Activated CD4-positive, CD25-positive, alpha-beta regulatory T cell treated with anti-CD3 and anti-CD28 coated beads, Interleukin-2, amount 50 U/mL, for 24 hours (primary cell): Measurements from ENCODE around the gene ZNF776.
"Not testable (repeated sequence)": the region's sequence is repeated elsewhere in the genome, so short reads cannot be mapped to it uniquely, and the experiment has no call there.

ENCODE experiments used
- ATAC-seq, 2 donors: fragments of 150-1000 bp; cut with Tn5 transposase; one replicate each; pipeline ENCODE4 v1.10.0; 2021; ENCODE audit warnings: mild to moderate bottlenecking in 1 of 2, moderate library complexity in 1 of 2

Gene ZNF776

DNA sequence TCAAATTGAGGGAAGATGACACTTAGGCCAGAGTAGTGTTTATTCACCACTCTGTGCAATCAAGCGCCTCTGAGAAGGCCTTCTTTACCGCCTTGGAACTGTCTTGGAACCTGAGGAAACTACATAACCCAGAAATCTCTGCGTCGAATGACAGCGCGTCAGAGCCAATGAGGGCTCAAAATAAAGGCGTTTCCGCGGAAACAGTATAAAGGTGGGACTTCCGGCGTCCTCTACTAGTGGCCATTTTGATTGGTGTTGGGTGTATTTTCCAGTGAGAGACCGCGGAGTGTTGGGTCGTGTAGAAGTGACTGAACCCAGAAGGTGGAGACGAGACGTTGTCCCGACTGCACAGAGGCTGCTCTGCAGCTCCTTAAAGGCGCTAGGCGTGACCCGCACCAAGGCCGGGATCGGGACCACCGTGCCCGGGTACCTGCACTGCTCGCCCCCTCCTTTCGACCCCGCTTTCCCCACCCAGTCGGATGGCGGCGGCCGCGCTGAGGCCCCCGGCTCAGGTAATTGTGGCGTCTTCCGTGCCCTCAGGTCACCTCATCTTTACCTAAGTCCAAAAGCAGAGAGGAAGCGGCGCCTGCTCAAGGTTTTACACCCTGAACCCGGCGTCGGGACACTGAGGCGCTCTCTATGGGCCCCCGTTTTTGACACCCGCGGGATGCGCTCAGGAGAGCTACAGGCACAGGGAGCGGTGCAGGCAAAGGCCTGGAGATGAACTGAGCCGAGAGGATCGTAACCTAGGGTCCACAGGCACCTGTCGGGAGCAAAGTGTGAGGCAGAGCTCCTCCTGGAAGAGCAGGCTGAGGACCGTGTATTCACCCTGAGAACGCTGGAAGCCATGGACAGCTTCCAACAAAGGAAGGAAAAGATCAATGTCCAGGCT, at the start of gene ZNF776:
Gene ZNF776 (plus strand): TSS at position 236 of the 892 bp plus-strand sequence. CDS start 244 bp downstream, at position 480.
- ATAC-seq = peak; percentile 99 to 100

- no peak for ATAC-seq
Measured at GRCh38 chr19:57701625-57702024, 45.0 kb upstream of the ZNF776 start.

- ATAC-seq = no peak
Measured at GRCh38 chr19:57706346-57706745, 40.3 kb upstream of the ZNF776 start.

DNA sequence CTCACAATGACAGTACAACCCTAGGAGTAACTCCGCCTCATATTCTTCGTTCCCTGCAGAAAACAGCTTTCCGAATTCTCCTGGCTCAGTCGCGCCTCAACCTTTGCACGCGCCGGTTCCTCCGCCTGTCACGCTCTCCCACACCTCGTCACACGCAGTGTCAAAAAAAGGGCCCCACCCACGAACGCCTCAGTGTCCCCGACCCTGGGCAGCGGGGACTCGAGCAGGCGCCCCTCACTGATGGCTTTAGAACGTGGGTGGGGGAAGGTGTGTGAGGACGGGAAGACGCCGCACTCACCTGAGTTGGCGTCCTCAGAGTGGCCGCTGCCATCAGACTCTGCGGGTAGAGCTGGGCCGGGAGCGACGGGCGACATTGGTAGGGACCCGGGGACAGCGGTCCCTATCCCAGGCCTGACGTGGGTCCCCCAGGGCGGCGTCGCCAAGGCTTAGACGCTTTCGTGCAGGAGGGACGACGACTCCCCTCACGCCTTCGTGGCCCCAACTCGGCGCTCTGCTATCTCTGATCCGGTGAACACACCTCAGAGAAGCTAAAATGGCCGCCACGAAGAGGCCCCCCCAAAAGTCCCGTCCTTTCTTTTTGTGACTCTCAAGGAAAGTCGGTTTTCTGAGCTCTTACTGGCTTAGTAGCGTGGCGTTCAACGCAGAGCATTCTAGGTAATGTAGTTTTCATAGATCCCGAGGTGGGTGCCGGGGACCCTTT, 37.8 kb upstream of the ZNF776 start, which contains the start of gene ZNF154:
Gene ZNF154 (minus strand): TSS at position 564 of the 721 bp plus-strand sequence. CDS start 233 bp downstream, at position 331.
- ATAC-seq = peak; percentile 76 to 88

DNA sequence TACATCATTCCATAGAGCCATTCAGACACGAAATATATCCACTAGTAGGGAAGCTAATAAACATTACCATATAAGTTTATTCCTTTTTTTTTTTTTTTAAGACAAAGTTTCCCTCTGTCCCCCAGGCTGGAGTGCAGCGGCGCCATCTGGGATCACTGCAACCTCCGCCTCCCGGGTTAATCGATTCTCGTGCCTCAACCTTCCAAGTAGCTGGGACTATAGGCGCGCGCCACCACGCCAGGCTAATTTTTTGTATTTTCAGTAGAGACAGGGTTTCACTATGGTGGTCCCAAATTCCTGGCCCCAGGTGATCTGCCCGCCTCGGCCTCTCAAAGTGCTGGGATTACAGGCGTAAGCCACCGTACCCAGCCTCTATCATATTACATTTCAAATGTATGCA, 37.0 kb upstream of the ZNF776 start:
- ATAC-seq = no peak

DNA sequence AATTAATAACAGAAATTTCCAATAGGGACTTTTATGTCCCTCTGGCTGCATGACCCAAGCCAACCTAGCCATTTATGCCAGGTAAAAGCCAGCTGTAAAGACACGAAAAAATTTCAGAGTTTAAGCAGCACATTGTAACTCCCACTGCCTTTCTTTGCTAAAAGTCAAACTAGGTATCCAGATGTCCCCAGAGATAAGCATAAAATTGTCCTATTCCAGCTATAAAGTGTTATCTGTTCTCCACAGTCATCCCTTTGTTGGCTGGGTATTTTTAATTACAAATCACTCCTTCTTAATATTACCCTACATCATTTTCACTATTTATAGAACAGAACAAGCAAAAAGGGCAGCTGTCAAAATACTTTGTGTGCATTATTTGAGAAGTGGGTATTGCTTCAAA, 34.4 kb upstream of the ZNF776 start:
- ATAC-seq = no peak

DNA sequence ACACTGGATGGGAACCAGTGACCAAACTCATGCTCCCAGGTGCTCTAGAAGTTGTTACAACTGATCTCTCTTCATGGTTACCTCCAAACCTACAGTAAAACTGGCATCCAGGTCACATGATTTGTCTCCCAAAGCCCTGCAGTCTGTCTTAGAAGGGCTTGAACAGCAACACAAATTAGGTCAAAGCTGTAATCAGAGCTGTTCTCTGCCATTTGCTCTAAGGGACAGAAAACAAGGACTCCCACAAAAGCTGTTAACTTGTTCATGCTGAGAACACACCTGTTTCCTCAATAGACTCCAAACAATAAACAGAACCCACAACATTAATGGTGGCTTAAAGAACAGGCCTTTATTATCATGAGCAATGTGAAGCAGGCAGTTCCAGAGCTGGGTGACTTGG, 27.2 kb upstream of the ZNF776 start:
- no peak for ATAC-seq

DNA sequence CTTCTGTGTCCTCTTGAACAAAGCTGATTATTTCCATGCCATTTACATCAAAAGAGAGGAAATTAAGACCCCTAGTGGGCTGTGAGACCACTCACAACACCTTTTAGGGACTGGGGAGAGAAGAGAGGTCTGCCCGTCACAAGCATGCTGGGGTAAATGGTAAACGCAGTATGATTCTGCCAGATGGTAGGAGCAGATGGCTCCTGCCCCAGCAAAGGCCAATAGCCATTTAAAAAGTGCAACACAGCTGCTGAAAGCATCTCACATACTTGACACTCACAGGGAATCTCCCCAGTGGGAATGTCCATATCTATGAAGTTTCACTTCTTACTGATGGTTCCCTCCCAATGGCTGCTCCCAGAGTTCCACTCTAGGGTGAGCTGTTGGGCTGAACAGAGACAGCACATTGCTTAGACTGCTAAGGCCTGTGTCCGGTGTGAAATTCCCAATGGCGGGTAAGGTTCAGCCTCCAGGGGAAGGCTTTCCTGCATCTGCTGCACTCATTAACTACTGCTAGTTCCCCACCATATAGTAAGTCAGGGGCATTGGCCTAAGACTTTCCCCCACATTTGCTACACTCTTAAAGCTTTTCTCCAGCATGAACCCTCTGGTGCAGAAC, 26.6 kb upstream of the ZNF776 start:
- no peak for ATAC-seq

DNA sequence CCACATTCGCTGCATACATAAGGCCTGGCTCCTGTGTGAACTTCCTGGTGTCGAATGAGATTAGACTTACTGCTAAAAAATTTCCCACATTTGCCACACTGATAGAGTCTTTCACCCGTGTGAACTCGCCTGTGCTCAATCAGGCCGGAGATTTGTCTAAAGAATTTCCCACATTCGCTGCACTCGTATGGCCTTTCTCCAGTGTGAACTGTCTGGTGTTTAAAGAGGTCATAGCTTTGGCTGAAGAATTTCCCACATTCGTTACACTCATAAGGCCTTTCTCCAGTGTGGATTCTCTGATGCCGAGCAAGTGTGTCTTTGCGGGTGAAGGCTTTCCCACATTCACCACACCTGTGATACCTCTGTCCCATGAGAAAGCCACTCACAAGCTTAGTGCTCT, 25.7 kb upstream of the ZNF776 start:
- no peak for ATAC-seq

DNA sequence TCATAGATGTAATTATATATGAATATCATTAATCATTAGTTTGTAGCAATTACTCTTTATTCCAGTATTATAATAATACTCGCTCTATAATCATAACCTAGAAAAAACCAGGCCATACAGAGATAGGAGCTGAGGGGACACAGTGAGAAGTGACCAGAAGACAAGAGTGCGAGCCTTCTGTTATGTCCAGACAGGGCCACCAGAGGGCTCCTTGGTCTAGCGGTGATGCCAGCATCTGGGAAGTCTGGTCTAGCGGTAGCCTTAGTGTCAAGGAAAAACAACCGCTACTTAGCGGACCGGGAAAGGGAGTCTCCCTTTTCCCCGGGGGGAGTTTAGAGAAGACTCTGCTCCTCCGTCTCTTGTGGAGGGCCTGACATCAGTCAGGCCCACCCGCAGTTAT, 8.3 kb upstream of the ZNF776 start:
- not testable (repeated sequence) for ATAC-seq

GRCh38 chr19:57738770-57739169, 7.8 kb upstream of the ZNF776 start:
- ATAC-seq = not testable (repeated sequence)

GRCh38 chr19:57747472-57747807, 825 bp downstream of the ZNF776 start:
- no peak for ATAC-seq

DNA sequence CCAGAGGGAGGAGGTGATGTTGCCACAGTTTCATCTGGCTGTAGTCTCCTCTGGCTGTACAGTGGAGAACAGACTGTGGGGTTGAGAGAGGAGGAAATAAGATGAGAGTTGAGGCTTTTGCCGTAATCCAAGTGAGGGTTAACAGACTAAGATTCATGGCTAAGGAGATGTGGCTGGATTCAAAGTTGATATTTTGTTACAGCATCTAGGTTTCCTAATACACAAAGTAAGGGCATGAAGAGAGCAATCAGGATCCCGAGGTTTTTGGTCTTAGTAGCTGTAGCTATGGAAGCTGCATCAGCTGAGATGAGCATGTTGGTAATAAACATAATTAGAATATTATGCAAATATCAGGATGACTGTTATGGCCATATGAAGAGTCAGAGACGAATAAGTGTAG, 1.4 kb downstream of the ZNF776 start:
- no peak for ATAC-seq

- no peak for ATAC-seq
Measured at GRCh38 chr19:57754091-57754673, 7.6 kb downstream of the ZNF776 start.

DNA sequence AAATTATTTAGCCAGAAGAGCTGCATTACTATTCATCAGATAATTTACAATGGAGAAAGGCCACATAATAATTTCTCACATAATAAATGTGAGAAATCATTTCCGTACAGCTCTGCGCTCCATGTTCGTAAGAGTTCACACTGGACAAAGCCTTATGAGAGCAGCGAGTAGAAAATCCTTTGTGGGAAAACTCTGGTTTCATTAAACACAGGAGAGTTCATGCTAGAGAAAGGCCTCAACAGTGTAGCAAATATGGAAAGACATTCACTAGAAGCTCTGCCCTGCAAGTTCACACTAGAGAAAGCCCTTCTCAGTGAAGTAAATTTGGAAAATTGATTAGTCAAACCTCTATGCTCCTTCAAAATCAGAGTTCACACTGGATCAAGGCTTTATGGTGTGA, 8.4 kb downstream of the ZNF776 start:
- no peak for ATAC-seq

- ATAC-seq = no peak
Measured at GRCh38 chr19:57757941-57758340, 11.3 kb downstream of the ZNF776 start.

DNA sequence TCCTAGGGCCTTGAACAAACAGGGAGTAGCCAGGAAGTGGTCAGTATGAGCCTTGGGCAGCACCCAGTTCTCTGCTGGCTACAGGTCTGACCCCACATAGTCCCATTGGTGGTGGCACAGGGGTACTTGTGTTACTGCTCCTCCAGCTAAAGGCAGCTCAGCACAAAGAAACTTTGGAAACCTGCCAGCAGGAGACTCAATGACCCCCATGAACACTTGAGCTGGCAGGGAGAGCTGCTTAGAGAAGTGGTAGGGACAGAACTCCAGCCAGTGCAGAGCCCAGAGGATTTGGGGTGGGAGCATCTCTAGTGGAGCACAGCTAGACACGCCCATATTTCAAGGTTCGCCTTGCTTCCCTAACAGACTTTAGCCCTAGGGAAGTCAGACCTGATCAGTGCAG, 12.5 kb downstream of the ZNF776 start:
- ATAC-seq = no peak

DNA sequence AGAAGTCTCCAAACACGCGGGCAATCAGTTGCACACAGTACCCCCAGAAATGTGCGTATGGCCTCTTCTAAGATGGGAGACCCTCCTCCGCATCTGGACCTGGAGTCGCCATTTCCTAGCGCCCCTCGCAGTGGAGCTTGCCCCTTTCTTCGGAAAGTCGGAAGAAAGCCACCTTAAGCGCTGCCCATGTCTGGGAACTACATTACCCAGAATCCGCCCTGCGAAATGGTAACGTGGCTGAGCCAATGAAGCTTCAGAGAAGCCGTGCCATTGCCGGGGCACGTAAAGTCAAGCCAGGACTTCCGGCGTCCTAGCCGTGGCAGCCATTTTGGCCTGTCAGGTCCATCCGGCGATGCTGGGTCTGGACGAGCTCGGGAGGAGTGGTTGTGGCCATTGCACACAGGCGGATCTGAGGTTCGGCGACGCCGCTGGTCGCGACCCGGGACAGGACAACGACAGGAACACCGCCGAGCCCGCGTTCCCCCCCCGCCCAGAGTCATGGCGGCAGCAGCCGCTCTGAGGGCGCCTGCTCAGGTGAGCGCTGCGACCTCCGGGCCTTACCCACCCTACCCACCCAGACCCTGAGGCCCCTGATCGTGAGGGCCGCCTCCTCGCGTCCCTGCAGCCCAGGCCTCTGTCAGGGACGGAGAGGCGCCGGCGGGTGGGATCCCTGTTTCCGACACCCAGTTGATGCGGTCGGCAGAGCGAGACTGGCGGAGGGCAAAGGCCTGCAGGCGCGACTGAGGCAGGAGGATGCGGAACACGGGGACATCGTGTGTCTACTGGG, 22.9 kb downstream of the ZNF776 start, which contains the start of gene ZNF586:
Gene ZNF586 (plus strand): TSS at position 332 of the 787 bp plus-strand sequence. CDS start 167 bp downstream, at position 499.
- ATAC-seq = peak; percentile 100

- no peak for ATAC-seq
Measured at GRCh38 chr19:57771417-57771816, 24.8 kb downstream of the ZNF776 start.

- no peak for ATAC-seq
Measured at GRCh38 chr19:57773488-57773887, 26.9 kb downstream of the ZNF776 start.

DNA sequence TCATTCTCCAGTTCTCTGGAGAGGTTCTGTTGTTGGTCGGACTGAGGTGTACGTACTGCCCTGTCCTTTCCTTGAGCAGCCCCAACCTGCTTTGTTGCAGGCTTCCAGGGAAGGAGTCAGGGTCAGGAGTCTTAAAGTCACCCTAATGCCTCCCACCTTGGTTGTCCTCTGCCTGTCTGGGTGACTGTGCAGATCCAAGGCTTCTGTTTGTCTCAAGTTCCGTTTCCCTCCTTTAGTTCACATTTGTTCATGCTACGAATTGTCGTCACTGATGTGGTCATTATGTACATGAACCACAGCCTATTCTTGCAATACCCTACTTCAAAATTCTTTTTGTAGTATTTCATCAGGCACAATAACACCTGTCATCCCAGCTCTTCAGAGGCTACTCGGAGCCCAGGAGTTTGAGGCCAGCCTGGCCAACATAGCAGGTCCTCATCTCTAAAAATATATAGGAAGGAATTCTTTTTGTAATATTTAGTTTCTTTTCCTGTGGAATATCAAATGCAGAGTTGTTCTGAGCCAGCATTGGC, 30.2 kb downstream of the ZNF776 start:
- ATAC-seq = no peak

DNA sequence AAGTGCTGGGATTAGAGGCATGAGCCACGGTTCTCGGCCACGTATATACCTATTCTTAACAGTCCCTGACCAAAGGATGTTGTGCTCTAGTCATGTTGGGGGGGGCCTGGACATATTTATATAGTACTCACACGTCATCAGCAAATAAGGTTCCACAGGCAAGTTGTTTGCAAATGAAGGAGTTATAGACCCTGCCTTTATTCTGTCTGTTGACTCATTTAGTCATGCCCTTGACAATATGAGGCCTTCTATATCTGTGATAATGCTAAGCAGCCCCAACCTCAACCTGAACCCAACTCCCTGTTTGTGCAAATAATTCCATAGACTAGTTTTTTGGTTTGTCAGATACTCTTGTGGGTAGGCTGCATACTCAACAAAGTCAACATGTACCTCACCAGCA, 31.7 kb downstream of the ZNF776 start:
- ATAC-seq = no peak
